Urinary bladder (tissue), 4 donors: ENCODE measurements around the gene PDE7B. TPM values are rescaled to one million over a fixed set of nuclear protein-coding genes. Genes with fewer than 3 reads are reported as not detected.

Experiments used
- DNase-seq: peaks from one replicate; pipeline ENCODE4 v3.0.0-alpha.2; 2015; ENCODE audit errors: extremely low spot score
- H3K27ac ChIP-seq: one replicate; pipeline ENCODE4 v1.5.1; 2013; ENCODE audit warnings: low read depth, mild to moderate bottlenecking, moderate library complexity
- H3K36me3 ChIP-seq: one replicate; pipeline ENCODE4 v1.6.1; 2013; ENCODE audit warnings: mild to moderate bottlenecking, moderate library complexity; ENCODE audit not compliant: insufficient read depth
- H3K4me1 ChIP-seq: one replicate; pipeline ENCODE4 v1.6.1; 2013; ENCODE audit warnings: mild to moderate bottlenecking, moderate library complexity; ENCODE audit not compliant: insufficient read depth
- H3K4me3 ChIP-seq: one replicate; pipeline ENCODE4 v1.5.1; 2013; ENCODE audit warnings: low read depth, low read length
- WGBS: extraction: QIAGEN DNeasy Blood & Tissue Kit; methylation state at CpG from one replicate; pipeline ENCODE4 v1.1.7; 2013; 5-methylcytosine and 5-hydroxymethylcytosine counted together
- polyA plus RNA-seq: library from polyadenylated mRNA; stranded (reverse); fragments of 200-250 nt; gene quantifications from one replicate; pipeline ENCODE4 v1.2.3, GENCODE V29; 2013
- total RNA-seq: library from RNA; depleted of rRNA; stranded (reverse); fragments of >200 nt; gene quantifications from one replicate; pipeline ENCODE4 v1.2.3, GENCODE V29; 2014
- donor health status: healthy with polysubstance abuse.
- donor health status: healthy.

PDE7B gene
- total and polyA plus RNA-seq, 2 donors, result 9.3 to 34.2 TPM

- no peak for DNase-seq
- H3K27ac ChIP-seq, result no peak overlapping the region
- 99% methylated on average over 1 of the region's 1 CpG for WGBS
- H3K4me1 ChIP-seq, result no peaks in the 10 kb centered on the region
- no peak overlapping the region for H3K4me3 ChIP-seq
- no peaks in the 10 kb centered on the region for H3K36me3 ChIP-seq
These were observed 147.9 kb downstream of the PDE7B start for GRCh38 chr6:135999393-135999792.

- Histone ChIP-seq H3K36me3 (no peaks in the 10 kb centered on the region), H3K4me1 (no peaks in the 10 kb centered on the region), H3K4me3 (no peak overlapping the region), H3K27ac (no peak overlapping the region)
- no peak for DNase-seq
- 81% methylated on average over 1 of the region's 1 CpG for WGBS
These were observed 155.8 kb downstream of the PDE7B start for GRCh38 chr6:136007345-136007744.

GRCh38 chr6:136011475-136011874, 160.0 kb downstream of the PDE7B start:
- peaks cover 2% of the 10 kb centered on the region for H3K36me3 ChIP-seq
- no peak for DNase-seq
- 89% methylated on average over 2 of the region's 2 CpGs for WGBS
- H3K4me1 ChIP-seq, result no peaks in the 10 kb centered on the region
- no peak overlapping the region for H3K27ac ChIP-seq
- H3K4me3 ChIP-seq, result no peak overlapping the region

- DNase-seq, result no peak
- peaks cover 2% of the 10 kb centered on the region for H3K36me3 ChIP-seq
- 80% methylated on average over 1 of the region's 1 CpG for WGBS
- H3K4me1 ChIP-seq, result no peaks in the 10 kb centered on the region
- no peak overlapping the region for H3K4me3 ChIP-seq
- H3K27ac ChIP-seq, result no peak overlapping the region
These were observed 160.8 kb downstream of the PDE7B start for GRCh38 chr6:136012198-136012887.

GRCh38 chr6:136012943-136013342, 161.4 kb downstream of the PDE7B start:
- 89% methylated on average over 1 of the region's 1 CpG for WGBS
- H3K4me3 ChIP-seq, result no peak overlapping the region
- H3K27ac ChIP-seq, result no peak overlapping the region
- peaks cover 2% of the 10 kb centered on the region for H3K36me3 ChIP-seq
- H3K4me1 ChIP-seq, result no peaks in the 10 kb centered on the region
- DNase-seq, result no peak

- no peak overlapping the region for H3K4me3 ChIP-seq
- H3K27ac ChIP-seq, result no peak overlapping the region
- no peak for DNase-seq
- H3K36me3 ChIP-seq, result peaks cover 2% of the 10 kb centered on the region
- 55% methylated on average over 15 of the region's 15 CpGs for WGBS
- no peaks in the 10 kb centered on the region for H3K4me1 ChIP-seq
These were observed 163.2 kb downstream of the PDE7B start for GRCh38 chr6:136014454-136015437.

- DNase-seq, result no peak
- Histone ChIP-seq H3K4me3 (no peak overlapping the region), H3K4me1 (no peaks in the 10 kb centered on the region), H3K36me3 (peaks cover 2% of the 10 kb centered on the region), H3K27ac (no peak overlapping the region)
- 85% methylated on average over 4 of the region's 4 CpGs for WGBS
These were observed 164.0 kb downstream of the PDE7B start for GRCh38 chr6:136015531-136015930.

GRCh38 chr6:136016228-136017225, 165.0 kb downstream of the PDE7B start:
- Histone ChIP-seq H3K36me3 (peaks cover 2% of the 10 kb centered on the region), H3K4me3 (no peak overlapping the region), H3K27ac (no peak overlapping the region), H3K4me1 (no peaks in the 10 kb centered on the region)
- 93% methylated on average over 9 of the region's 9 CpGs for WGBS
- DNase-seq, result no peak

- Histone ChIP-seq H3K4me3 (no peak overlapping the region), H3K4me1 (no peaks in the 10 kb centered on the region), H3K36me3 (no peaks in the 10 kb centered on the region), H3K27ac (no peak overlapping the region)
- WGBS, result 87% methylated on average over 2 of the region's 2 CpGs
- DNase-seq, result no peak
These were observed 169.2 kb downstream of the PDE7B start for GRCh38 chr6:136020691-136021090.

GRCh38 chr6:136022224-136022874, 170.8 kb downstream of the PDE7B start:
- WGBS, result 90% methylated on average over 3 of the region's 3 CpGs

GRCh38 chr6:136024711-136025110, 173.2 kb downstream of the PDE7B start:
- H3K4me1 ChIP-seq, result no peaks in the 10 kb centered on the region
- DNase-seq, result no peak
- H3K36me3 ChIP-seq, result no peaks in the 10 kb centered on the region
- H3K4me3 ChIP-seq, result no peak overlapping the region
- H3K27ac ChIP-seq, result no peak overlapping the region
- WGBS, result 95% methylated on average over 4 of the region's 4 CpGs

More at GRCh38 chr6:136022224-136022874, 170.8 kb downstream of the PDE7B start:
- Histone ChIP-seq H3K27ac (no peak overlapping the region), H3K36me3 (no peaks in the 10 kb centered on the region), H3K4me1 (no peaks in the 10 kb centered on the region), H3K4me3 (no peak overlapping the region)
- DNase-seq, result no peak

- WGBS, result 84% methylated on average over 2 of the region's 2 CpGs
- no peak overlapping the region for H3K27ac ChIP-seq
- H3K36me3 ChIP-seq, result no peaks in the 10 kb centered on the region
- no peaks in the 10 kb centered on the region for H3K4me1 ChIP-seq
- no peak for DNase-seq
- no peak overlapping the region for H3K4me3 ChIP-seq
These were observed 174.2 kb downstream of the PDE7B start for GRCh38 chr6:136025736-136026135.

- H3K36me3 ChIP-seq, result no peaks in the 10 kb centered on the region
- no peaks in the 10 kb centered on the region for H3K4me1 ChIP-seq
- no peak for DNase-seq
- H3K4me3 ChIP-seq, result no peak overlapping the region
- 84% methylated on average over 3 of the region's 3 CpGs for WGBS
- H3K27ac ChIP-seq, result no peak overlapping the region
These were observed 178.6 kb downstream of the PDE7B start for GRCh38 chr6:136030131-136030530.
